HCT116 (cell line): ENCODE results near the gene SLC39A13. TPM values are rescaled to one million over a fixed set of nuclear protein-coding genes. Genes with fewer than 3 reads are reported as not detected.

Experiments
- ATAC-seq: fragments of 200-7000 bp; cut with Tn5 transposase; 2 replicates; pipeline ENCODE4 v1.9.1; 2020; ENCODE audit warnings: mild to moderate bottlenecking, moderate library complexity
- BruUV-seq: library from RNA; stranded (reverse); fragments of 400-500 nt; replicated peaks from 2 replicates; lab custom pipeline; 2021; lab: Mats Ljungman, UMichigan
- CTCF ChIA-PET: fragments of 300-600 bp; sonication (Branson Sonifier 250); formaldehyde crosslinking; loops from one replicate; lab custom pipeline; 2021; ENCODE audit warnings: antibody characterized with exemption; lab: Charles Lee
- POLR2A ChIA-PET: fragments of 300-600, 350-600 bp; sonication (Branson Sonifier 250); formaldehyde crosslinking; loops from one replicate; lab custom pipeline; 2021; ENCODE audit warnings: antibody characterized with exemption; lab: Charles Lee
- RAD21 ChIA-PET, 2 experiments: fragments of 300-600 bp; sonication (Branson Sonifier 250); formaldehyde crosslinking; loops; one replicate each; lab custom pipeline; 2023; ENCODE audit warnings: low total read pairs in 2 of 2; ENCODE audit not compliant: uncharacterized antibody in 2 of 2, unreplicated experiment in 2 of 2, low non-redundant PET in 1 of 2; lab: Charles Lee
- DNase-seq: peaks from one replicate; pipeline ENCODE4 v3.0.0-alpha.2; 2010; ENCODE audit warnings: low read depth, low spot score
- H2AFZ ChIP-seq: fragments of 200-600 bp; shearing (Covaris generic), sonication (generic); 2 replicates; pipeline ENCODE4 v1.6.1; 2017; ENCODE audit warnings: low read depth, mixed run types, mixed read lengths, antibody characterized with exemption, low read length; ENCODE audit not compliant: poor library complexity, severe bottlenecking
- H3K27ac ChIP-seq: 2 replicates; pipeline ENCODE4 v1.5.1; 2012; ENCODE audit warnings: low read depth, low read length
- H3K27me3 ChIP-seq: fragments of 200-600 bp; sonication (generic); 2 replicates; pipeline ENCODE4 v1.6.1; 2016; ENCODE audit warnings: mixed run types, low read length, mixed read lengths; ENCODE audit not compliant: insufficient read depth
- H3K36me3 ChIP-seq, 2 experiments: fragments of 200-500 bp in 1 of 2; fragments of 200-600 bp in 1 of 2; sonication (Bioruptor generic) in 1 of 2; sonication (generic) in 1 of 2; 2 replicates each; pipeline versions ENCODE4 v1.5.1 to v1.6.1; 2014 to 2016; ENCODE audit warnings: low read length in 2 of 2, inconsistent platforms in 1 of 2, mixed read lengths in 1 of 2, mixed run types in 1 of 2; ENCODE audit not compliant: insufficient read depth in 2 of 2, control insufficient read depth in 1 of 2
- H3K4me1 ChIP-seq, 2 experiments: fragments of 200-600 bp in 1 of 2; sonication (generic) in 1 of 2; 2 replicates each; pipeline versions ENCODE4 v1.5.1 to v1.6.1; 2012 to 2017; ENCODE audit warnings: low read length in 2 of 2, inconsistent platforms in 1 of 2, mild to moderate bottlenecking in 1 of 2, mixed read lengths in 1 of 2, mixed run types in 1 of 2, moderate library complexity in 1 of 2; ENCODE audit not compliant: insufficient read depth in 2 of 2, control insufficient read depth in 1 of 2
- H3K4me2 ChIP-seq: fragments of 200-600 bp; sonication (generic); 2 replicates; pipeline ENCODE4 v1.6.1; 2017; ENCODE audit warnings: mixed run types, low read length, mixed read lengths
- H3K4me3 ChIP-seq, 2 experiments: fragments of 200-600 bp in 1 of 2; sonication (generic) in 1 of 2; replicated peaks in 1 of 2; 2 replicates each; pipeline ENCODE4 v1.5.1; 2011 to 2016; ENCODE audit warnings: low read length in 2 of 2, control low read depth in 1 of 2, low read depth in 1 of 2, mild to moderate bottlenecking in 1 of 2, mixed read lengths in 1 of 2, mixed run types in 1 of 2
- H3K79me2 ChIP-seq: fragments of 200-600 bp; sonication (generic); 2 replicates; pipeline ENCODE4 v1.6.1; 2017; ENCODE audit warnings: mild to moderate bottlenecking, mixed run types, low read length, moderate library complexity, mixed read lengths; ENCODE audit not compliant: insufficient read depth
- H3K9ac ChIP-seq: fragments of 200-600 bp; sonication (generic); 2 replicates; pipeline ENCODE4 v1.6.1; 2016; ENCODE audit warnings: low read length, mixed read lengths
- H3K9me2 ChIP-seq: fragments of 200-600 bp; sonication (generic), shearing (Covaris generic); 2 replicates; pipeline ENCODE4 v1.6.1; 2017; ENCODE audit warnings: mixed run types, mild to moderate bottlenecking, moderate library complexity; ENCODE audit not compliant: insufficient read depth
- H3K9me3 ChIP-seq, 2 experiments: fragments of 200-500 bp in 1 of 2; fragments of 200-600 bp in 1 of 2; sonication (Bioruptor generic) in 1 of 2; sonication (generic) in 1 of 2; 2 replicates each; pipeline ENCODE4 v1.6.1; 2014 to 2017; ENCODE audit warnings: low read length in 2 of 2, mixed read lengths in 2 of 2, inconsistent platforms in 1 of 2, low read depth in 1 of 2, mild to moderate bottlenecking in 1 of 2, mixed run types in 1 of 2, moderate library complexity in 1 of 2; ENCODE audit not compliant: control insufficient read depth in 1 of 2, insufficient read depth in 1 of 2
- H4K20me1 ChIP-seq: fragments of 200-600 bp; sonication (generic), shearing (Covaris generic); 2 replicates; pipeline ENCODE4 v1.6.1; 2017; ENCODE audit warnings: mixed run types, mild to moderate bottlenecking, moderate library complexity; ENCODE audit not compliant: insufficient read depth
- CEBPB ChIP-seq: IDR thresholded peaks from 2 replicates; pipeline ENCODE4 v1.6.1; 2012; ENCODE audit warnings: low read depth
- ELF1 ChIP-seq: IDR thresholded peaks from 2 replicates; pipeline ENCODE4 v1.6.1; 2012; ENCODE audit warnings: low read depth, borderline replicate concordance
- MAX ChIP-seq: IDR thresholded peaks from 2 replicates; pipeline ENCODE4 v1.6.1; 2012
- POLR2A ChIP-seq: IDR thresholded peaks from 2 replicates; pipeline ENCODE4 v1.7.0; 2011; ENCODE audit warnings: borderline replicate concordance; ENCODE audit not compliant: insufficient read depth, insufficient read length; ENCODE audit errors: extremely low read depth
- POLR2AphosphoS5 ChIP-seq: IDR thresholded peaks from 2 replicates; pipeline ENCODE4 v1.6.1; 2011; ENCODE audit warnings: mild to moderate bottlenecking, low read depth, low read length, moderate library complexity
- RAD21 ChIP-seq: IDR thresholded peaks from 2 replicates; pipeline ENCODE4 v1.6.1; 2012; ENCODE audit warnings: low read depth, mild to moderate bottlenecking
- SIN3A ChIP-seq: IDR thresholded peaks from 2 replicates; pipeline ENCODE4 v1.6.1; 2012; ENCODE audit warnings: low read depth
- SP1 ChIP-seq: IDR thresholded peaks from 2 replicates; pipeline ENCODE4 v1.6.1; 2012; ENCODE audit warnings: low read depth
- TCF7L2 ChIP-seq: IDR thresholded peaks from 2 replicates; pipeline ENCODE4 v1.7.0; 2011; ENCODE audit warnings: borderline replicate concordance, inconsistent platforms; ENCODE audit not compliant: insufficient read depth, insufficient read length; ENCODE audit errors: extremely low read depth
- YY1 ChIP-seq: IDR thresholded peaks from 2 replicates; pipeline ENCODE4 v1.6.1; 2011; ENCODE audit warnings: low read length, low read depth, moderate library complexity, mild to moderate bottlenecking; ENCODE audit not compliant: insufficient replicate concordance; ENCODE audit errors: extremely low read depth
- ZFX ChIP-seq: fragments of 450-650 bp; IDR thresholded peaks from 2 replicates; pipeline ENCODE4 v1.6.1; 2017
- ZNF274 ChIP-seq: fragments of 200-500 bp; sonication (Bioruptor generic); IDR thresholded peaks from 2 replicates; pipeline ENCODE4 v1.6.1; 2014; ENCODE audit warnings: mild to moderate bottlenecking, low read depth, low read length, inconsistent platforms
- intact Hi-C: fragments of 100-400 bp; cut with micrococcal nuclease; formaldehyde crosslinking; loops from 2 replicates; pipeline ENCODE4 v1.10.0; 2022
- total RNA-seq: library from RNA; stranded (reverse); gene quantifications from one replicate; pipeline ENCODE4 v1.2.1, GENCODE V29; 2021; ENCODE audit not compliant: unreplicated experiment
- TF ChIP-seq, protein P1 (sequence below): IDR thresholded peaks from 2 replicates; pipeline ENCODE4 v1.6.1; 2012; ENCODE audit warnings: low read depth

The SLC39A13 gene
- total RNA-seq, 1 experiment from 2014 or later, result 23.9 TPM

DNA sequence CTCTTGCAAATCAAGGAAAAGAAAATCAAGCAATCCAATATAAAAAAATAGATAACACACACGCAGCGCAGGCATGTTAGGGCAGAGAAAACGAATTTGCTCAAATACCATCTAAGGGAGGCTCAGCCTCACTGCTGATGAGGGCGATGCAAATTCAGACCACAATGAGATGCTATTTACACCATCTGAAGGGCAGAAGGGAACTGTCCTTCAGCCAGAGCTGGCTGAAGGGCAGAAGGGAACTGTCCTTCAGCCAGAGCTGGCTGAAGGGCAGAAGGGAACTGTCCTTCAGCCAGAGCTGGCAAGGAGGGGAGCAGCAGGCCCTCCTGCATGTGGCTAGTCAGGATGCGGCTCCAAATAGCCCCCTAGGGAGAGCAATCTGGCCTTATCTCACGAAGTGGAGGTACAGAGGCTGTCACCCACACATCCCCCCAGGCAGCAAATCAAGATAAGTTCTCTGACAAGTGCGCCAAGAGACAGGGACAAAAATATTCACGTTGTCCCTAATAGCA lies 7.6 kb upstream of the SLC39A13 start (continued):
- no peak for TF ChIP-seq YY1
- no peak for TF ChIP-seq ZFX

- peaks cover 12% of the 10 kb centered on the region in 2 experiments for H3K4me1 ChIP-seq
- H3K27me3 ChIP-seq, result no peaks in the 10 kb centered on the region
- H2AFZ ChIP-seq, result no peak overlapping the region
- DNase-seq, result no peak
- H3K9ac ChIP-seq, result no peak overlapping the region
- intact Hi-C loops, result no loop called here
- no peaks in the 10 kb centered on the region for H3K36me3 ChIP-seq
- no peaks in the 10 kb centered on the region for H3K9me3 ChIP-seq
- no peaks in the 10 kb centered on the region for H3K9me2 ChIP-seq
- H3K4me2 ChIP-seq, result no peak overlapping the region
- H3K4me3 ChIP-seq, result no peak overlapping the region
- no peaks in the 10 kb centered on the region for H3K79me2 ChIP-seq
- ChIA-PET CTCF (no interaction called here), RAD21 (no interaction called here), POLR2A (no interaction called here)
- no TSS peak for BruUV-seq
- no peaks in the 10 kb centered on the region for H4K20me1 ChIP-seq
- no peak for ATAC-seq
- TF ChIP-seq POLR2A, result no peak
- TF ChIP-seq ELF1, result no peak
- H3K27ac ChIP-seq, result no peak overlapping the region
Measured at GRCh38 chr11:47403135-47403534, 5.3 kb upstream of the SLC39A13 start.

GRCh38 chr11:47403571-47403970 lies 4.8 kb upstream of the SLC39A13 start:
- CTCF ChIA-PET, result no interaction called here
- TF ChIP-seq SP1, result no peak
- no peak for TF ChIP-seq POLR2A
- no peak for TF ChIP-seq TCF7L2
- TF ChIP-seq CEBPB, result no peak
- TF ChIP-seq SIN3A, result no peak
- TF ChIP-seq RAD21, result no peak
- TF ChIP-seq, protein P1, sequence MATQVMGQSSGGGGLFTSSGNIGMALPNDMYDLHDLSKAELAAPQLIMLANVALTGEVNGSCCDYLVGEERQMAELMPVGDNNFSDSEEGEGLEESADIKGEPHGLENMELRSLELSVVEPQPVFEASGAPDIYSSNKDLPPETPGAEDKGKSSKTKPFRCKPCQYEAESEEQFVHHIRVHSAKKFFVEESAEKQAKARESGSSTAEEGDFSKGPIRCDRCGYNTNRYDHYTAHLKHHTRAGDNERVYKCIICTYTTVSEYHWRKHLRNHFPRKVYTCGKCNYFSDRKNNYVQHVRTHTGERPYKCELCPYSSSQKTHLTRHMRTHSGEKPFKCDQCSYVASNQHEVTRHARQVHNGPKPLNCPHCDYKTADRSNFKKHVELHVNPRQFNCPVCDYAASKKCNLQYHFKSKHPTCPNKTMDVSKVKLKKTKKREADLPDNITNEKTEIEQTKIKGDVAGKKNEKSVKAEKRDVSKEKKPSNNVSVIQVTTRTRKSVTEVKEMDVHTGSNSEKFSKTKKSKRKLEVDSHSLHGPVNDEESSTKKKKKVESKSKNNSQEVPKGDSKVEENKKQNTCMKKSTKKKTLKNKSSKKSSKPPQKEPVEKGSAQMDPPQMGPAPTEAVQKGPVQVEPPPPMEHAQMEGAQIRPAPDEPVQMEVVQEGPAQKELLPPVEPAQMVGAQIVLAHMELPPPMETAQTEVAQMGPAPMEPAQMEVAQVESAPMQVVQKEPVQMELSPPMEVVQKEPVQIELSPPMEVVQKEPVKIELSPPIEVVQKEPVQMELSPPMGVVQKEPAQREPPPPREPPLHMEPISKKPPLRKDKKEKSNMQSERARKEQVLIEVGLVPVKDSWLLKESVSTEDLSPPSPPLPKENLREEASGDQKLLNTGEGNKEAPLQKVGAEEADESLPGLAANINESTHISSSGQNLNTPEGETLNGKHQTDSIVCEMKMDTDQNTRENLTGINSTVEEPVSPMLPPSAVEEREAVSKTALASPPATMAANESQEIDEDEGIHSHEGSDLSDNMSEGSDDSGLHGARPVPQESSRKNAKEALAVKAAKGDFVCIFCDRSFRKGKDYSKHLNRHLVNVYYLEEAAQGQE, result no peak
- TF ChIP-seq POLR2AphosphoS5, result no peak
- no peak for TF ChIP-seq ELF1
- TF ChIP-seq MAX, result no peak
- TF ChIP-seq ZNF274, result no peak

More at GRCh38 chr11:47403571-47403970, 4.8 kb upstream of the SLC39A13 start:
- DNase-seq, result no peak
- H3K36me3 ChIP-seq, result no peaks in the 10 kb centered on the region
- RAD21 ChIA-PET, result no interaction called here
- H3K9ac ChIP-seq, result no peak overlapping the region
- H3K4me2 ChIP-seq, result no peak overlapping the region
- peaks cover 12% of the 10 kb centered on the region in 2 experiments for H3K4me1 ChIP-seq
- peaks cover under 1% of the 10 kb centered on the region; the same call in 1 of the 2 replicates for H3K79me2 ChIP-seq
- no peaks in the 10 kb centered on the region for H3K9me2 ChIP-seq
- H3K27me3 ChIP-seq, result no peaks in the 10 kb centered on the region
- ATAC-seq, result no peak
- H4K20me1 ChIP-seq, result no peaks in the 10 kb centered on the region
- intact Hi-C loops, result no loop called here
- no peak overlapping the region for H3K4me3 ChIP-seq
- no TSS peak for BruUV-seq
- no peak overlapping the region for H2AFZ ChIP-seq
- no peak overlapping the region for H3K27ac ChIP-seq
- H3K9me3 ChIP-seq, result no peaks in the 10 kb centered on the region
- POLR2A ChIA-PET, result no interaction called here
